ENCODE data around the gene PPTC7.

The PPTC7 gene

DNA sequence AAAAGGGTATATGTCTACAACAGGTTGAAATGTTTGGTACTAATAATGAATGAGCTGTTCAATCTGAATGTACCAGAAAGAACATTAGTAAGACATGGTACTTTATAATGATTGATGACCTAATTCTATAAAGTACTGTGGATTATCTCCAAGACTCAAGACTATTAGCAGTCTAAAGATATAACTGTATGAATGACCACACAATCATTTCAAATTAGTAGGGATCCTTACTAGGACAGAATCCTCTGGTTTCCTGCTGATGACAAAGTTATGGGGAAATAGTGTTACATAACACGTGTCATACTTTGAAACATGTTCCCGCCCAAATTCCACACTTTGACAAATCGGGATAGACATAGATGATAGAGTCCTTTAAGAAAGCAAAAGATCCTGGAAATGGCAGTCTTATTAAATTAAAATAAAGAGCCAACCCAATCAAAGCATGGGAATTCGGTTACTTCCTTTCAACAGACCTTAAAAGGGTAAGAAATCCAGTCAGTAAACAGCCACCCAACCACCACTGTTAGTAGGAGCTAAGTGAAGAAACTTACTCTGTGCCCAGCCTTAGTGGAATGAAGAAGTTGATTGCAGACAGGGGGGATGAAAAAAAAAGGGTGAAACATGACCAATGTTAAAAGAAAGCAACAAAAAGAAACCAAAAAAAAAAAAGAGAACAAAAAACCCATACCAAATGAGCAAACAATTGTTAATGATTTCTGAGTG lies 84.0 kb downstream of the PPTC7 start:
- in situ Hi-C loops (cut with MboI; ENCODE audit: low sequenced_read_pairs) = no loop called here
